ENCODE data around the gene OBP2A.
"Not testable (repeated sequence)": the region's sequence is repeated elsewhere in the genome, so short reads cannot be mapped to it uniquely, and the experiment has no call there.

Gene OBP2A

DNA sequence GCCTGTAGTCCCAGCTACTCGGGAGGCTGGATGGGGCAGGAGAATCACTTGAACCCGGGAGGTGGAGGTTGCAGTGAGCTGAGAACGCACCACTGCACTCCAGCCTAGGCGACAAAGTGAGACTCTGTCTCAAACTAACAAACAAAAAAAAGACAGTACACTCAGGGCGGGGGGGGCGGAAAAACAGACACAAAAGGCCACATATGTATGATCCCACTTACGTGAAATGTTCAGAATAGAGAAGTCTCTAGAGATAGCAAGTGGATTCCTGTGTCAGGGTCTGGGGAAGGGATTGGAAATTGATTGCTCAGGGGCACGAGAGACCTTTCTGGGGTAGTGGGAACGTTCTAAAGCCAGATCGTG lies 33.7 kb upstream of the OBP2A start:
- no peak for DNase-seq (ENCODE audit: low spot score)

DNA sequence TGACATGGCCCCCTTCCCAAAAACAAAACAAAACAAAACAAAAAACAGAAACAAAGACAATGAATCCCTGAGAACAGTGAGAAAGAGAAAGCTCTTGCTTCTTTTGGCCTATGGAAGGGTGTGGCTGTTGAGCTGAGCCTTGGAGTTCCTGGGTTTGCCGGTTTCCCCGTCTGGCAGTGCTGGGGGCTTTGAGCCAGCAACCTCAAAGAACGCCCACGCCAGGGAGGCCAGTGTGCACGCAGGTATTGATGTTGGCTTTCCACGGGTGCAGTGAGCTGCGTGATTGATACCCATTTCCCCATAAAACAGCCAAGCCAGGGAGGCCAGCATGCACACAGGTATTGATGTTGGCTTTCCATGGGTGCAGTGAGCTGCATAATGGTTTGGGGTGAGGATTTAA lies 33.0 kb upstream of the OBP2A start:
- no peak for DNase-seq (ENCODE audit: low spot score)

DNA sequence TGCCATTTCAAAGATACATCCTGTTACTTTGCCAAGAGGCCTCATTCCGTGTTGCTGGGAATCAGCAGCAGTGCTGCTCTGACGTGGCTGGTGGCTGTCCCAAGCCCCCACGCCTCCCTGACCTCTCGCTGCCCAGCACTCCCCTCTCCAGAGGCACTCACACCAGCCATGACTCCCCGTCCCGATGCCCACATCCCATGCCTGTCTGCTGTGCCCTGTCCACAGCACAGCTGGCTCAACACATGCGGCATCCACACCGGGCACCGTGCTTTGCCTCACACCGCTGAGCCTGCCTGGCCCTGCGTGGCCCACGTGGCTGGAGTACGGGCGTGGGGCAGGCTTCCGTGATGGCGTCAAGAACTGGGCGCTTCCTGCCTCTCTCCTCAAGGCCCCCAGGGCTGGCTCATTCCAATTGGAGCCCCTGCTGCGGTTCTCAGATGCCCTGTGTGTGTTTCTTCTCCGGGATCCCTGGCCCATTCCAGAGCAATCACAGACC lies 32.5 kb upstream of the OBP2A start:
- DNase-seq (ENCODE audit: low spot score), result no peak

DNA sequence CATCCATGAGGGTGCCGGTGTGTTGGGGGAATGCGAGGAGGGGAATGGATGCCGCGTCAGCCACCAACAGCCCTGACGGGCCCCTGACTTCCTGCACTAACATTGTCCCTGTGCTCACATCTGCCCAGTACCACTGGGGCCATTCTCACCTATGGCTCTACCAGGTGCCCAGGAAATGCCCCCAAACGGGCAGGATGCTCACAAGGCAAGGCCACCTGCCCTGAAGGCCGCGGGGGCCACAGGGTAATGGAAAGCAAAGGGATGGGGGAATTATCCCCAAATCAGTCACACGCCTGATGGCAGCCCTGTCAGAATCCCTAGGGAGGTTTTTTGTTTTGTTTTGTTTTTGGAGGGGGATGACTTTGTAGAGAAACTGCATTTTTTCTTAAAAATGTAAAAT lies 32.0 kb upstream of the OBP2A start:
- DNase-seq (ENCODE audit: low spot score), result not testable (repeated sequence)

DNA sequence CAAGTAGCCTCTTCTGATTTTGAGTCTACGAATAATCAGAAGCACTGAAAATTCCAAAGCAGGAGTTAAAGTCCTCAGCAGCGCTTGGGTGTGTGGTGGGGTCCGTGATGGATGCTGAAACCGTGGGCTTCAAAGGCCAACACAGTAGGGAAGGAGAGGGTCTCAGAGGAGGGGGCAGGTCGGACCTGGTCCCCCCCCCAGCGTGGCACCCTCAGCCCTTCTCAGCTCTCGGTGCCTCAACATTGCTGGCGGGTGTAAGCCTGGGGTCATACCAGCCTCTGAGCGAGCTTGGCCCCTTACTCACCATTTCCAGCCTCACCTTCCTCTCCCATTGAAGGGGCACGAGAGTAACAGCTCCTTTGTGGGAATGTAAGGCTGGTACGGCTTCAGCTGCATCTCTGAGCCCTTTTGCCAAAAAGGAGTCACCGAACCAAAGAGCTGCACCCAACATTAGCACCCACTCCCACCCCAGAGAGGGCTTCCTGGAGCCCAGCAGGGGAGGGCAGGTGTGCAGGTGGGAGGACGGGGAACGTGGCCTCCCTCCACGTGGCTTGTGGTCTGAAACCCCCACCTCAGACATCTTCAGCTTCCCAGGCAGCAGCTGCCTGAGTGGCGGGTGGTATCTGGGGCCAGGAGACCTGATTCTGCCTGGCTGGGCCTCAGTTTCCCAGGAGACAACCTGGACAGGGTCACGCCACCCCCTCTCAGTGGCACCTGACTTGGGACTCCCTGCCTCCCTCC lies 31.4 kb upstream of the OBP2A start:
- no peak for DNase-seq (ENCODE audit: low spot score)

DNA sequence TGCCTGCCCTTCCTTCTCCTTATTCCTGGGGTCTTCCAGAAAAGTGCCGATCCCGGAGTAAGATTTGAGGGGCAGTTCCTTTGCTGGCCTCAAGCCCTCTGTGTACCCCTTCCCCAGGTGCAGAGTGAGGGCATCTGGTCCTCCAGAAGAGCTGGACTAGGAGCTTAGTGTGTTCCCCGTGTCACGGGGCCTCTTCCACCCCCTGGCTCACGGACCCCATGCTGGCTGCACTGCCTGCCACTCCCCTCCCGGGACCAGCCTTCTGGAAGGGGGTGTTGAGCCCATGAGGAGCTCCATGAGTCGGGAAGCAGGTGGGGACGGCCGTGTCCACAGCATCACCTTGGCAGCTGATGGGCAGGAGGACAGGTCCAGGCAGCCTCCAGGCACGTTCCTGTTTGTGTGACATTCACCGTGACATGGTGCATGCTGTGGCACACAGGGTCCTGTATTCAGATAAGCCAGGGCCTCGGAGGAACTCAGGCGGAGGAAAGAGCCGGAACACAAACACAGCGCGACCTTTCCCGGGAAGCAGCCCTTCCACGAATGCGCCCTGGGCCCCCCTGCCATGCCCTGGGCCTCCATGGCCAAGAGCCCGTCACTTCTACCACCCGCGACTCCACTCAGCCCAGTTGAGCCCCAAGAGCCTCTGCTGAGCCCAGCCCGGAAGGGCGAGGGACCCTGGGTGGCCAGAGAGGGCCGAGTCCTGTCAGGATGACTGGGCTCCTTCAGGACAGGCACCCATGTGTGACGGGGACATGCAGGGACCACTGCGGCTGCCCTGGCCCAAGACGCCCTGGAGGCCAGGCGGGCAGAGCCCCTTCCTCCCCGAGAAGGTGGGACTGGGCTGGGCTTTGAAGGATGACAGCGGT lies 30.6 kb upstream of the OBP2A start:
- DNase-seq (ENCODE audit: low spot score), result no peak

DNA sequence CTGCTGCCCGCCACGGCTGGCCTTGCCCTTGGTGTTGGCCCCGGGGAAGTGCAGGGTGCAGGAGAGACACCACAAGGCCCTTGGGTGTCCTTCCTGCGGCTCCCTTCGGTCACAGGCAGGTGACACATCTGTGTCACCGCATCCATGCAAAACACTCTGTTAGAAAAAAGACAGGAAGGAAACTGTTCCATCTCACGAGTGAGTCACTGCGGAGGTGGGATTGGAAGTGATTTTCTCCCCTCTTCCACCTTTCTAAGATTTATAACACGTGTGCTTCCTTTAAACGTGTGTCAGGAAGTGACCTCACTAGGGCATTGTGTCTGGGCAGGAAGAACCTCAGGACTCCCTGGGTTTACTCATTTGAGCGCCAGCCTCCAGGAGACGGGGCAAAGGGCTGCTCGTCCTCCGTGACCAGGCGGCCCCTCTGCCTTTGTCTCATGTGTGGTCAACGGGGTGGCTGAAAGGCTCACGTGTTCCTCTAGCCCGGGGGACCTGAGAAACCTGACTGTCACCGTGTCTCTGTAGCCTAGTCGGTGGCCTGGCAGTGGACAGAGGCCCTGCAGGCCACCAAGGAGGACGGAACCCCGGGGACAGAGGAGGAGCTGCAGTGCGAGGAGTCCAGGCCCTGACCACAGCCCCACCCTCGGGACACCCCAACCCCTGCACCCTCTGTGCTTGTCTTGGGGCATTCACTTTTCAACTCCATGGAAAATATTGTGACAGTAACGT lies 29.6 kb upstream of the OBP2A start:
- DNase-seq (ENCODE audit: low spot score), result peak; percentile 19

DNA sequence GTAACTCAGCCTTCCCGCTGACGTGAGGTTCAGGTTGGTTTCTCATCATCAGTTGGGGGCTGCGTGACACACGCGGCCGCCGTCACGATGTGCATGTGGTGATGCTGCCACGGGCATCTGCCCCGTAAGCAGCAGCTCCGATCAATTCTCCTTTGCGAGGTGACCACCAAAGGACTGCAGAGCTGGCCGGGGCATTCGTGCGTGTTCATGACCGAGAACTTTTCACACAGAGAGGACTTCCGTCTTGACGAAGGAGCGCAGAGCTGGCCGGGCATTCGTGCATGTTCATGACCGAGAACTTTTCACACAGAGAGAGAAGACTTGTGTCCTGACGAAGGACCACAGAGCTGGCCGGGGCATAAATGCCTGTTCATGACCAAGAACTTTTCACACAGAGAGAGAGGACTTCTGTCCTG lies 28.5 kb upstream of the OBP2A start:
- DNase-seq (ENCODE audit: low spot score), result no peak

DNA sequence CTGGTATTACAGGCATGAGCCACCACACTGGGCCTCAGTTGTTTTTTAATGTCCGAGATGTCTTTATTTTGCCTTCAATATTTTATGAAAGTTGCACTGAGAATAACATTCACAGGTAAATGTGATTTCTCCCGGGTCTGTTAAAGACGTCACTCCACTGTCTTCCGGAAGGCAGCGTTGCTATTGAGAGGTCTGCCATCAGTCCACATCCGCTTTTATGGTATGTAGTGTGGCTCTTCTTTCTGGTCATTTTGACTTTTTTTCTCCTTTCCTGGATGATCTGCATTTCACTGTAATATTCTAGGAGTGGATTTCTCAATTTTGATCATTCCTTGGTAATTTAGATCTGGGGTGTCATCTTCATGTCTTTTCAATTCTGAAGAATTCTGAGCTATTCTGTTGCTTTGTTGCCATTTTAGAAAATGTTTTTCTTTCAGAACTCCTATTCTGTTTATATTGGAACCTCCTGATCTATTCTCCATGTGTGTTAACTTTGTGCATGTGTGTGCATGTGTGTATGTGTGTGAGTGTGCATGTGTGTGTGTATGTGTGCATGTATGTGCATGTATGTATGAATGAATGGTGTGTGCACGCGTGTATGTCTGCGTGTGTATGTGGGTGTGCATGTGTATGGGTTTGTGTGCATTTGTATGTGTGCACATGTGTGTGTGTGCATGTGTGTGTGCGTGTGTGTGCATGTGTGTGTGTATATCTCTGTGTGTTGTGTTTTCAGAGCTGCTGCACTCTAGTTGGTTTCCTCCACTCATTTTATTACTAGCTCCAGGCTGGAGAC lies 26.6 kb upstream of the OBP2A start:
- DNase-seq (ENCODE audit: low spot score), result no peak

DNA sequence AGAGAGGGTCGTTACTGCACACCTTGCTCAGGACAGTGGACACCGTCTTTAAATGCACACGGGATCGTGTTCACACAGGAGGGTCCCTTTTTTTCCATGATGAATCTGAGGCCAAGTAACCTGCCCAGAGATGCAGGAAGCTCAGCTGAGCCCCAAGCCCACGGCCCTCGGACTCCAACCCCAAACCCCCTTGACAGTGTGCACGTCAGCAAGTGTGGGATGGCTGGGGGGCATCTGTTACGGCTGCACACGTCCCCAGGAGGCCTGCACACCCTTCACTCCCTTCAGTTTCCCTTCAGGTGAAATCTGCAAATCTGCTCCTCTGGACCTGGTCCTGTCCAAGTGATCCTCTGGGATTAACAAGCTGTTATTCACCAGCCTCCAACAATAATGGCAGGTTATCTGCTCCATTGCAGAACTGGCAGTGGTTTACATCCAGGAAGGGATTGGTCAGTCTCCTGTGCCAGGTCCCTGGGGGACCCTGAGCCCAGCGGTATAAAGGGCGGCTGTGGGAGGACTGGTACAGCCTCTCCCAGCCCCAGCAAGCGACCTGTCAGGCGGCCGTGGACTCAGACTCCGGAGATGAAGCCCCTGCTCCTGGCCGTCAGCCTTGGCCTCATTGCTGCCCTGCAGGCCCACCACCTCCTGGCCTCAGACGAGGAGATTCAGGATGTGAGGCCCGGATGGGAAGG lies 24.9 kb upstream of the OBP2A start, which contains the start of gene LCN1:
Gene LCN1 (plus strand): TSS at position 525 of the 692 bp plus-strand sequence. CDS start 58 bp downstream, at position 583.
- no peak for DNase-seq (ENCODE audit: low spot score)

DNA sequence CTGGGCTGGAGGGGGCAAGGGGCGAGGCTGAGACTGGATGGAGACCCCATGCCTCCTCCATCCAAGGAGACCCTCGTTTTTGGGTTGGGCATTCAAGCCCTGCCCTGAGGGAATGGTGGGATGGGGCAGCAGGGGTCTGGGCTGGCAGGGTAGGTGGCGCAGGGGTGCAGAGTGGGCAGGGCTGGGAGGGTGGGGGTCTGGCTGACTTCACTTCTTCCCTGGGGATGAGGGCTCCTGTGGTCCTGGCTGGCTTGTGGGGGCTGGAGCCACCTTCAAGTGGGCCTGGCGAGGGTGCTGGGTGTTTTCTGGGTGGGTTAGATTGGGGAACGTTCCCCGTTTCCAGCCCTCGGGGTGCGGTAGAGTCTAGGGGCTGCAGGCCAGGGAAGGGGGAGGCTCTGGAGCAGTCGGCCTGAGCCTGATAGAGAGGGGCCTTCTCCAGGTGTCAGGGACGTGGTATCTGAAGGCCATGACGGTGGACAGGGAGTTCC lies 24.3 kb upstream of the OBP2A start:
- DNase-seq (ENCODE audit: low spot score), result no peak

DNA sequence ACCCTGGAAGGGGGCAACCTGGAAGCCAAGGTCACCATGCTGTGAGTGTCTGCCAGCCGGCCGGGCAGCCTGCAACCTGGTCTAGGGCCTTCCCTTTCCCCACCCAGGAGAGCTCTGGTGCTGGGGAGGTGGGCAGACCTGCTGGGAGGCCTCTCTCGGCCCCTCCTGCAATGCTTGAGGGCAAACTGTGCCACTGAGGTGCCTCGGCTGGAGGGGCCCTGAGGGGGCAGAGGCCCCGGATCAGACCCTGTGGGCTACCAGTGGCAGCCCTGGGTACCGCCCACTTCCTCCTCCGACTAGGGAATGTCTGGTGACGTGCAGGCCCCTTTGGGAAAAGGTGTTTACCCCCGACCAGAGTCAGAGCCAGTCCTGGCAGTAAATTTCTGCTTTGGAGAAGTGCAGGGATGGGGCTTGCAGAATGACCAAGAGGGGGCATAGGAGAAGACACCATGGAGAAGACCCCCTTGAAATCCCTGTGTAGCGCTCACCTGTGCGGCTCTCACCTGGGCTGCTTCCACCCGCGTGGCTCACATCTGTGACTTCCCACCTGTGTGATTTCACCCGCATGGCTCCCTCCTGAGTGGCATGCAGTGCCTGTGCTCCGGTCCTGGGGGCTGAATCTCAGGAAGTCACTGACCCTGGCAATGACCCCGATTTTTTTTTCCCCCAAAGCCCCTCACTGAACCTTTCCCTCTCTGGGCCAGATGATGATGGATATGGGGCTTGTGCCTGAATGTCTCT lies 23.6 kb upstream of the OBP2A start:
- DNase-seq (ENCODE audit: low spot score), result no peak

DNA sequence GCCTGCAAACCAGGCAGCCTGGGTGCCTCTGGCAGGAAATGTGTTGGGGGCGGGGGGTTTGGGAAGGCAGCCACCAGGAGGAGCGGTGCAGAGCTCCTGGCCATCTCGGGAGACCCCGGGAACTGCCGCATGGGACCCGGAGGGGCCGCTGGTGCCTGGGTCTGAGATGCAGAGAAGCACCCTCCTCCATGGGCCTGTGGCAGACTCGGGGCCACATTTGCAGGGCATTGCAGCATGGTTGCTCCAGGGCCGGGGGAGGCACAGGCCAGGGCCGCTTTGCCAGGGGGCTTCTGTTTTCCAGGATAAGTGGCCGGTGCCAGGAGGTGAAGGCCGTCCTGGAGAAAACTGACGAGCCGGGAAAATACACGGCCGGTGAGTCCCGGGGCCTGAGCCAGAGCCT lies 23.0 kb upstream of the OBP2A start:
- DNase-seq (ENCODE audit: low spot score), result no peak

DNA sequence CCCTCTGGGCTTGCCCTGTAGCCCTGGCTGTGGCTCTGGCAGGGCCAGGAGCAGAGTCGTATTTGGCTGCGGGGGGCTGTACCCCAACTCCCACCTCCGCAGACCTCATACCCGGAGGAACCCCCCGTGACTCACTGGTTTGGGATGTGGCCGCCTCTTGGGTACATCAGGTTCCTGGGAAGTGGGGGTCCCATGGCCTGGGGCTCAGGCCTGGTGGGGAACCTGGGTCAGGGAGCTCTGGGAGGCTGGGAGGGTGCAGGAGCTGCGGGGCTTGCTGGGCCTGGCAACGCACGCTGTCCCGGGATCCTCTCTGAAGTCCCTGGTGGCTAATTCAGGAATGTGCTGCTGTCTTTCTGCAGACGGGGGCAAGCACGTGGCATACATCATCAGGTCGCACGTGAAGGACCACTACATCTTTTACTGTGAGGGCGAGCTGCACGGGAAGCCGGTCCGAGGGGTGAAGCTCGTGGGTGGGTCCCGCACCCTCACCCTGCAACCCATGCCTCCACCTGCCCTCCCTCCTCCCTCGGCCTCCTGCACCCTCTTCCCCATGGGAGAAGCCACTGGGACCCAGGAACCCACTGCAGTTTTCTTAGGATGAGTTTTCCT lies 22.3 kb upstream of the OBP2A start:
- DNase-seq (ENCODE audit: low spot score), result no peak

DNA sequence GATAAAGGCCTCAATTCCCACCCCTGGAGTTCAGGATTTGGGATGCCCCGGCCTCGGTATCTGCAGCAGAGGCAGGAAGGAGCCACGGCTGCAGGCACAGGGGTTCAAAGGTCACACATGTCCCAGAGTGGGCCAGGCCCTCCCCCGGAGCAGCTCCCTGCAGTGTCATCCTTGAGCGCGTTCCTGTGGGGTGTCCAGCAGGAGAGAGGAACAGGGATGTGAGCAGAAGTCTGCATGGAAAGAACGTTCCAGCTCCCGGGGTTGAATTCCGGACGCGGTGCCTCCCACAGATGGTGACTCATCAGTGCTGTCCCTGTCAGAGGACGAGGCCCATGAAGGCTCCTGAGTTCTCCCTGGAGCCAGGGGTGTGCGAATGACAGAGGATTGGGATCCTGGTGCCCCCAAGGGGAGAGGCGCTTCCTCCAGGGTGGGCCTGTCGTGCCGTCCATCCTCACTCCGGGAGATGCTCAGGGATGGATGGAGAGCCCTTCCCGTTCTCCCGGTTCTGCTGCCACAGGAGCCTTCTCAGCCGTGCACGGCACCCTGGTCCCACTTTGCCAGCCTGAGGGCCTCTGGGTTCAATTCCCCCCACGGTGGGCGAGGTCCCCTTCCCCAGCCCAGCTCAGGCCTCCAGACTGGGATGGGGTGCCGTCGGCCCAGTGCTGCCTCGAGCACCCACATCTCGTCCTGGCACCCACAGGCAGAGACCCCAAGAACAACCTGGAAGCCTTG lies 21.6 kb upstream of the OBP2A start:
- no peak for DNase-seq (ENCODE audit: low spot score)

DNA sequence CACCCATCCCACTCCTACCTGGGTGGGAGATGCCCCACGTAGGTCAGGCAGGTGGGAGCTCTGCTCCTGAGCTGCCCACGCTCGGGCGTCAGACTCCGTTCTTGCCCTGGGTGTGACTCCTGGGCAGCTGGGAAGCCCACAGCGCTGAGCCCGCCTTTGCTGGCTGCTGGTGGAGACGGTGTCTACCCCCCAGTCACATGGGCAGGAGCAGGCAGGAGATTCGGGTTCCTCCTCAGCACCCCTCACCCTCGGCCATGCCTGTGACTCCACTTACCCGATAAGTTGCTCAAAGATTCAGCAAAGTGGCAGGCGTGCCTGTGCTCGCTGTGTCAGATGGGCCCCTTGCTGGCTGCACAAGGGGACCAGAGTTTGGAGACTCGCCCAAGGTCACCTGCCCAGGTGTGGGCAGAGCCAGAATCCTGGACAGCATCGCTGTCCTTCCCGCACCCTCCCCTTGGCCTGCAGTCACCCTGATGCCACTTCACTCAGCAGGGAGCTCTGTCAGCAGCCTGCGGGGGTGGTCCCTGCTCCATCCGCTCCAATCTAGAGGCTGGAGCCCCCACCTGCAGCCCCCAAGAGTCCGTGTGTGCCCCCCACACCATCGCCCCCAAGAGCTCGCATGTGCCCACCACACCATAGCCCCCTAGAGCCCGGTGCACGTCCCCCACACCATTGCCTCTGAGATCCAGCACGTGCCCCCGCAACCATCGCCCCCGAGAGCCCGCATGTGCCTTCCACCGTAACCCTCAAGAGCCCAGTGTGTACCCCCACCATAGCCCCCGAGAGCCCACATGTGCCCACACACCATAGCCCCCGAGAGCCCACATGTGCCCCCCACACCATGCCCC lies 20.5 kb upstream of the OBP2A start:
- DNase-seq (ENCODE audit: low spot score), result no peak

DNA sequence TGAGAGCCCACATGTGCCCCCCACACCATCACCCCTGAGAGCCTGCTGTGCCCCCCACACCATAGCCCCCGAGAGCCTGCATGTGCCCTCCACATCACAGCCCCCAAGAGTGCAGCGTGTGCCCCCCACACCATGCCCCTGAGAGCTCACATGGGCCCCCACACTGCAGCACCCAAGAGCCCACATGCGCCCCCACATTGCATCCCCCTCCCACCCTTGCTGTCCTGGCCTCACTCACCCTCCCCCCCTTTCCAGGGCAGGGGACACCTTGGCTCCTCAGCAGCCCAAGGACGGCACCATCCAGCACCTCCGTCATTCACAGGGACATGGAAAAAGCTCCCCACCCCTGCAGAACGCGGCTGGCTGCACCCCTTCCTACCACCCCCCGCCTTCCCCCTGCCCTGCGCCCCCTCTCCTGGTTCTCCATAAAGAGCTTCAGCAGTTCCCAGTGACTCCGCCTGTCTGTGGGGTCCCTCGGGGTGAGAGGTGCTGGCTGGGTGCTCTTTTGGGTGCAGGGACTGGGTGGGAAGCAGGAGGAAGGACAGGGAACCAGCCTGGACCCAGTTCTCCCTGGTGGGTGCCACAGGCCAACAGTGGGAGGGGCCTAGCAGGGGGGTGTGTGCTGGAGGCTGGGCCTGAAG lies 19.7 kb upstream of the OBP2A start:
- no peak for DNase-seq (ENCODE audit: low spot score)
